GM21717 (cell line): ENCODE data around the gene HSDL2.
"Not testable (repeated sequence)": the region's sequence is repeated elsewhere in the genome, so short reads cannot be mapped to it uniquely, and the experiment has no call there.

ENCODE experiments used
- ATAC-seq: cut with Tn5 transposase; IDR thresholded peaks from one replicate; pipeline ENCODE4 v1.9.1; 2021; ENCODE audit warnings: mild to moderate bottlenecking, moderate library complexity; ENCODE audit not compliant: unreplicated experiment

The HSDL2 gene

DNA sequence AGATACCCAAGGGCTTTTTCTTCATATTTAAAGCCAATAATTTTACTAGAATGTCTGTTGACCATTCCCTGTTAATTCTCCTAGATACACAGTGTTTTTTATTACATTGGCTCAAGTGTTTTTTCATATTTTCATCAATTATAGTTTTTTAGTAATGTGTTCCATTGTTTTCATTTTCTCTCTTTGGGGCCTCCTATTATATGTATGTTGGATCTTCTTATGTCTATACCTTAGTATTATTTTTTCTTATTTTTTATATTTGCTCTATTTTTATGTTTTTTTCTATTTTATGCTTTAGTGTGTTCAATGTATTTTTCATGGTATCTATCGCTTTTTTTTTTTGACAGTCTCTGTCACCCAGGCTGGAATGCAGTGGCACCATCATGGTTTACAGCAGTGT is 114.2 kb downstream of the HSDL2 start:
- ATAC-seq = no peak

- no peak for ATAC-seq
Observed at GRCh38 chr9:112495614-112496013, 115.7 kb downstream of the HSDL2 start.

GRCh38 chr9:112496074-112496722 is 116.3 kb downstream of the HSDL2 start:
- no peak for ATAC-seq

DNA sequence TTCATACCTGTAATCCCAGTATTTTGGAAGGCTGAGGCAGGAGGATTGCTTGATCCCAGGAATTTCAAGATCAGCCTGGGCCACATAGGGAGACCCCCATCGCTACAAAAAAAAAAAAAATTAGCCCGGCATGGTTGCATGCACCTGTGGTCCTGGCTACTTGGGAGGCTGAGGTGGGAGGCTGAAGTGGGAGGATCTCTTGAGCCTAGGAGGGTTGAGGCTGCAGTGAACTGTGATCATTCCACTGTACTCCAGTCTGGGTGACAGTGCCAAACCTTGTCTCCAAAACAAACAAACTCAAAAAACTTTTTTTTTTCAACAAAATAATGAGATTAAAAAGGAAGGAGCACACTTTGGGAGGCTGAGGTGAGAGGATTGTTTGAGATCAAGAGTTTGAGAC is 120.9 kb downstream of the HSDL2 start:
- no peak for ATAC-seq

- ATAC-seq = no peak
Observed at GRCh38 chr9:112501287-112501686, 121.4 kb downstream of the HSDL2 start.

- no peak for ATAC-seq
Observed at GRCh38 chr9:112502175-112502946, 122.5 kb downstream of the HSDL2 start.

GRCh38 chr9:112503170-112503569 is 123.3 kb downstream of the HSDL2 start:
- no peak for ATAC-seq

- no peak for ATAC-seq
Observed at GRCh38 chr9:112505086-112505485, 125.2 kb downstream of the HSDL2 start.

DNA sequence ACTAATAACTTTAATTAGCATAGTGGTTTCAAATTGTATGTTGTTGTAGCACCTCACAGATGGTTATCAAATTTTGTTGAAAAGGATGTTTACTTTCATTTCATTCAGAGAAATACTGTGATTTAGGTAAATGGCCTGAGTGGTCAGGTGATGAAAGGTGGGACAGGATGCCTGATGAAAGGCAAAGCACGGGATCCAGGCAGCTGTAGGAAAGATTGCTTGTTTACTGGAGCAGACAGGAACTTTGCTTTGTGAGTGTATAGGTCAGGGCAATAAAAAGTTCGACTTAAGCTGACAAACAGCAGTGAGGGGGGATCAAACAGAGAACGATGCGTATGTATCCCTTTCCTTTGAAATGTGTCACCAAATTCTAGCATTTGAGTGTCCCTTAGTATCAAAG is 125.7 kb downstream of the HSDL2 start:
- no peak for ATAC-seq

DNA sequence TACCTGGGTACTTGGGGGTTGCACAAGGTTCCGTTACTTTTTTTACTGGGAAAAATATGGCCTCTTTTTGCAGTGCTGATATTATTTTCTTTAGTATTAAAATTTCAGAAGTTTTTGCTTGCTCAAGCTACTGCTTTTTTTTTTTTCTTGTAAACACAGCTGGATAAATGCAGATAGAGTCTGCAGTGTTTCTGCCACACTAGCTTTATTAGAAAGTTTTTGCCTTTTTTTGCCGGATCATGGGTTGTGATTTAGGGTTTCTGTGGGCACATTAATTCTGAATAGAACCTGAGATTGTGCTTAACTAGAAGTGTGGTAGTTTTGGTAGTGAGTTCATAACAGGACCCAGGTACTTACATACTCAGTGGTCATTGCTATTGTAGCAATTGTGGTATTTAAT is 126.7 kb downstream of the HSDL2 start:
- ATAC-seq = no peak

DNA sequence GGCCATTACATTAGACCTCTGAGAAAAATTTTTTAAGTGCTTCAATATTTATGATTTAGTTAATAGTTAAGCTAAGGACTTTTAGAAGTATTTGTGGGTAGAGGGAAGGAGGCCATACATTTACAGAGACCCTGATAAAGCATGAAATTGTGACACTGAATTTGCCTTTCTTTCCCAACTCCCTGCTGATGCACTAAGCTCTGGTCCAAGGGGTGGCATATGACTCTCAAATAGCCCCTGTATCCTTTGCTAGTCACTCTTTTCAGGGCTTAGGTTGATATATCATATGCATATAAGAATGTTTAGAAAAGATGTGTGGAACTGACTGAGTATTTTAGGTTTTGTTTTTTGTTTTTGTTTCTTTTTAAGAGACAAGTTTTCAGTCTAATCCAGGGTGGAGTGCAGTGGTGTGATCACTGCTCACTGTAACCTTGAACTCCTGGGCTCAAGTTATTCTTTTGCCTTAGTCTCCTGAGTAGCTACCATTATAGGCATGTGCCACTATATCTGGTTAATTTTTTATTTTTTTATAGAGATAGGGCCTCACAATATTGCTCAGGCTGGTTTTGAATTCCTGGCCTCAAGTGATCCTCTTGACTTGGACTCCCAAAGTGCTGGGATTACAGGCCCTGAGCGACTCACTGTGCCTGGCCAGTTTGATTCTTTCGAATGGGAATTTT is 127.2 kb downstream of the HSDL2 start:
- no peak for ATAC-seq

DNA sequence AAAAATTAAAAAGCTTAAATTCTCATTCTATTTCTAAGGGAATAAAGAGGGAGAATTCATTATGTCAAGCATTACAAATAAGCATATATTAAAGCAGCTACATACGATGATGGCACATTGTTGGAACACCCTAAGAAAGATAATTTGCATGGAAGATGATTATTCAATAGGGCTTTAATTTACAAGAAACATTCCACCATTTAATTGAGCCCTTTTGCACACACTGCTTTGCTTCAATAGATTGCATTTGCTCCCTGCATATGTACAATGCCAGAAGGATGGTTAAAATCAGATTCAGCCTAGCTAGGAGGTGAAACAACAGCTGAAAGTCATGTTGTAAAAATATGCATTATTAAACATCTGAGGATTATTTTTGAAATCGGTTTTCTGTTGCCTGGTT is 128.5 kb downstream of the HSDL2 start:
- no peak for ATAC-seq

DNA sequence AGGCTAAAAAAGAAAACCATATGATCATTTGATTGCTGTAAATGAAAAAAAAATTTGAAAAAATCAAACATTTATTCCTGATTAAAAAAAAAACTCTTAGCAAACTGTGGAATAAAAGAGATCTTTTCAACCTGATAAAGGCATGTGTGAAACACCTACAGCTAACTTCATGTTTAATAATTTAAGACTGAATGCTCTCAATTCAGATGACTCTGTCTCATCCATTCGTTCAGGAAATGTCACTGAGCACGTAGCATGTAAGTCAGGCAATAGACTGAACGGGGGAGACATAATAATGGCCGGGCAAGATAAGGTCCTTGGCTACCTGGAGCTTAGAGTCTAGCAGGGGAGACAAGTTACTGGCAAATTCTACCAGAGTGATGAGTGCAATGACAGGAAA is 132.5 kb downstream of the HSDL2 start:
- not testable (repeated sequence) for ATAC-seq

- no peak for ATAC-seq
Observed at GRCh38 chr9:112516769-112517168, 136.9 kb downstream of the HSDL2 start.

DNA sequence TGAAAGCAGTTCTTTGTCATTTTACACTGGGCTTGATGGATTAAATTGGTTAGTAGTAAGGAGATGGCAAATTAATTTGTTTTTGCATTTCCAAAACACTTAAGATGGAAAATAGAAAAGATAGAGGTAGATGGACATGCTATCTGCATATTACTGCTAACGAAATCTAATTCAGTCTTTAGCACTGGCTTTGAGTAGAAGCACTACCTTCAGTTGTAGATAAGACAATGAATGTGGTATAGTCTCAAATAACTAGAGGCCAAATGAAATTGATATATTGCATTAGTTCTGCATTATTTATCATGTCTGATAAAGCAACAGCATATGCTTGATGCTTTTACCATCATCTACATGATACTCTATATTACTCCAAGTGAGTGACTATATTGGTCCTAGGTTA is 140.2 kb downstream of the HSDL2 start:
- no peak for ATAC-seq

DNA sequence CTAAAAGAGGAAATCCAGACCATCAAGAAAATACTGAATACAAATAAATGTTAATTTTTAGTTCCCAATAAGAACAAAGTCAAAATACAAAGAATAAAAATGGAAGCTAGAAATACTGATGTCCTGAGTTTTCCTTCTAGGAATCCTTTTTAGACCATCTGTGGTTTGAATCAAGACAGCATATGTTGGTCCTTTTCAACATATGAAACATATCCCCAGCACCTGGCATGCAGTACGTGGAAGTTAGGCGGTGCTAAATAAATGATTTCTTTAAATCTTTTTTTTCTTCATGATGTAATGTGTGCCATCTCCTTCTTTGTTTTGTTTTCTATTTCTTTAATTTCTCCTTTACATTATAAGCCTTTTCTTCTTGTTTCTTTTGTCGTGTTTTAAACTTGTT is 140.7 kb downstream of the HSDL2 start:
- no peak for ATAC-seq
